ENCODE data around the gene PCBP2. TPM values are rescaled to one million over a fixed set of nuclear protein-coding genes. Genes with fewer than 3 reads are reported as not detected.
"Not testable (repeated sequence)": the region's sequence is repeated elsewhere in the genome, so short reads cannot be mapped to it uniquely, and the experiment has no call there.

PCBP2 gene
- total and polyA plus RNA-seq, 2 donors (not counting 1 experiment from before 2014, with no cell fraction given): 271 to 315 TPM

DNA sequence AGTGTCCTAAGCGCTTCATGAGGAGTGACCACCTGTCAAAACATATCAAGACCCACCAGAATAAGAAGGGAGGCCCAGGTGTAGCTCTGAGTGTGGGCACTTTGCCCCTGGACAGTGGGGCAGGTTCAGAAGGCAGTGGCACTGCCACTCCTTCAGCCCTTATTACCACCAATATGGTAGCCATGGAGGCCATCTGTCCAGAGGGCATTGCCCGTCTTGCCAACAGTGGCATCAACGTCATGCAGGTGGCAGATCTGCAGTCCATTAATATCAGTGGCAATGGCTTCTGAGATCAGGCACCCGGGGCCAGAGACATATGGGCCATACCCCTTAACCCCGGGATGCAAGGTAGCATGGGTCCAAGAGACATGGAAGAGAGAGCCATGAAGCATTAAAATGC is 41.0 kb upstream of the PCBP2 start:
- no peak overlapping the region for H3K4me3 ChIP-seq (replicated peaks in 1 of 4; ENCODE audit: control extremely low read depth in 1 of 4, insufficient read depth in 1 of 4, low read depth in 3 of 4, low read length in 4 of 4)
- TF ChIP-seq, protein P1, sequence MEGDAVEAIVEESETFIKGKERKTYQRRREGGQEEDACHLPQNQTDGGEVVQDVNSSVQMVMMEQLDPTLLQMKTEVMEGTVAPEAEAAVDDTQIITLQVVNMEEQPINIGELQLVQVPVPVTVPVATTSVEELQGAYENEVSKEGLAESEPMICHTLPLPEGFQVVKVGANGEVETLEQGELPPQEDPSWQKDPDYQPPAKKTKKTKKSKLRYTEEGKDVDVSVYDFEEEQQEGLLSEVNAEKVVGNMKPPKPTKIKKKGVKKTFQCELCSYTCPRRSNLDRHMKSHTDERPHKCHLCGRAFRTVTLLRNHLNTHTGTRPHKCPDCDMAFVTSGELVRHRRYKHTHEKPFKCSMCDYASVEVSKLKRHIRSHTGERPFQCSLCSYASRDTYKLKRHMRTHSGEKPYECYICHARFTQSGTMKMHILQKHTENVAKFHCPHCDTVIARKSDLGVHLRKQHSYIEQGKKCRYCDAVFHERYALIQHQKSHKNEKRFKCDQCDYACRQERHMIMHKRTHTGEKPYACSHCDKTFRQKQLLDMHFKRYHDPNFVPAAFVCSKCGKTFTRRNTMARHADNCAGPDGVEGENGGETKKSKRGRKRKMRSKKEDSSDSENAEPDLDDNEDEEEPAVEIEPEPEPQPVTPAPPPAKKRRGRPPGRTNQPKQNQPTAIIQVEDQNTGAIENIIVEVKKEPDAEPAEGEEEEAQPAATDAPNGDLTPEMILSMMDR (conservative IDR thresholded peaks at IDR 0.05 in 1 of 2, IDR thresholded peaks at IDR 0.05 in 1 of 2; ENCODE audit: low read depth in 1 of 2, low read length in 2 of 2): no peak
- no peak for TF ChIP-seq EZH2 (IDR thresholded peaks at IDR 0.05; ENCODE audit: low read length, missing control alignments)
- H2AFZ ChIP-seq (ENCODE audit: low read length): no peak overlapping the region

GRCh38 chr12:53413485-53414204 is 38.3 kb upstream of the PCBP2 start:
- DNase-seq (ENCODE audit: low read depth in 2 of 2): no peak
- TF ChIP-seq, protein P1 (conservative IDR thresholded peaks at IDR 0.05 in 1 of 2, IDR thresholded peaks at IDR 0.05 in 1 of 2; ENCODE audit: low read depth in 1 of 2, low read length in 2 of 2): no peak
- no peak for TF ChIP-seq EZH2 (IDR thresholded peaks at IDR 0.05; ENCODE audit: low read length, missing control alignments)
- Histone ChIP-seq H3K4me2 (ENCODE audit: extremely low read depth, insufficient read depth, low read length) (peak overlapping the region; percentile 4), H3K27ac (ENCODE audit: insufficient read depth, low read length) (no peak overlapping the region), H3K36me3 (ENCODE audit: control insufficient read depth, insufficient read depth, low read length) (peaks cover 7% of the 10 kb centered on the region), H3K9me3 (ENCODE audit: control insufficient read depth, insufficient read depth, low read depth, low read length) (no peaks in the 10 kb centered on the region), H4K20me1 (ENCODE audit: control insufficient read depth, extremely low read depth, insufficient read depth, low read length) (no peaks in the 10 kb centered on the region), H3K4me1 (ENCODE audit: control insufficient read depth, extremely low read depth, insufficient read depth, low read length) (peaks cover 2% of the 10 kb centered on the region), H2AFZ (ENCODE audit: low read length) (no peak overlapping the region), H3K9ac (ENCODE audit: insufficient read depth, low read length) (no peak overlapping the region), H3K4me3 (replicated peaks in 1 of 4; ENCODE audit: control extremely low read depth in 1 of 4, insufficient read depth in 1 of 4, low read depth in 3 of 4, low read length in 4 of 4) (no peak overlapping the region), H3K79me2 (ENCODE audit: control insufficient read depth, insufficient read depth, low read length) (no peaks in the 10 kb centered on the region), H3K27me3 (ENCODE audit: control insufficient read depth, insufficient read depth, low read length) (no peaks in the 10 kb centered on the region)

More for the DNA sequence above, 41.0 kb upstream of the PCBP2 start:
- Histone ChIP-seq H3K9me3 (ENCODE audit: control insufficient read depth, insufficient read depth, low read depth, low read length) (no peaks in the 10 kb centered on the region), H3K27me3 (ENCODE audit: control insufficient read depth, insufficient read depth, low read length) (no peaks in the 10 kb centered on the region), H3K27ac (ENCODE audit: insufficient read depth, low read length) (no peak overlapping the region), H3K36me3 (ENCODE audit: control insufficient read depth, insufficient read depth, low read length) (peaks cover 9% of the 10 kb centered on the region), H3K4me2 (ENCODE audit: extremely low read depth, insufficient read depth, low read length) (no peak overlapping the region), H3K9ac (ENCODE audit: insufficient read depth, low read length) (no peak overlapping the region), H3K4me1 (ENCODE audit: control insufficient read depth, extremely low read depth, insufficient read depth, low read length) (peaks cover 2% of the 10 kb centered on the region), H4K20me1 (ENCODE audit: control insufficient read depth, extremely low read depth, insufficient read depth, low read length) (no peaks in the 10 kb centered on the region), H3K79me2 (ENCODE audit: control insufficient read depth, insufficient read depth, low read length) (no peaks in the 10 kb centered on the region)
- DNase-seq (ENCODE audit: low read depth in 2 of 2): no peak

DNA sequence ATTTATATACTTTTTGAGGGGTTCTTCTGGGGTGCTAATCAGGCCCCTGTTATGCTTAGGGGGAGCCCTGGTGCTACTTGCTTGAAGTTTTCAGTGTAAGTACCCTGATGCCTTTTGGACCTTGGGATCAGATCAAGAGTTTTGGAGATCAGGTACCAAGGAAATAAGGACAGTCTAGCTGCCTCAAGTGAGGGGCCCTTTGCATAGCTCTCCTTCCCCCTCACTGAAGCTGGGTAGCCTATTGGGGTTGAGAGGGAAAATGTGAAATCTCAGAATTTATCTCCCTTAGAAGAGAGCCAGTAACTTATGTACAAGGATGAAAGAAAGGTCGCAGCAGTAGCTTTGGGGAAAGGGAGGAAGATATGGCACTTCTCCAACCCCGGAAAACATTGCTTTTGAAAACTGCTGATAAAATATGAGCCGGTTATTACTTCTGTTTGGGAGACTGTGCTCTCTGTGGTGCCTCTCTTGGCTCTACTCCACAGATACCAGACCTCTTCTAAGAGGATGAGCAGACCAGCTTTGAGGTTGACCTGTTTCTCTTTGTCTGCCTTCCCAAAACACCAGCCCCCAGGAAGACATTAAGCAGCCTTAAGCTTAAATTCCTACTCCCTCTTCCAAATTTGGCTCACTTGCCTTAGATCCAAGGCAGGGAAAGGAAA is 37.0 kb upstream of the PCBP2 start:
- no peak for DNase-seq (ENCODE audit: low read depth in 2 of 2)
- Histone ChIP-seq H2AFZ (ENCODE audit: low read length) (no peak overlapping the region), H3K4me3 (replicated peaks in 1 of 4; ENCODE audit: control extremely low read depth in 1 of 4, insufficient read depth in 1 of 4, low read depth in 3 of 4, low read length in 4 of 4) (no peak overlapping the region), H3K27ac (ENCODE audit: insufficient read depth, low read length) (no peak overlapping the region), H3K9ac (ENCODE audit: insufficient read depth, low read length) (no peak overlapping the region), H3K36me3 (ENCODE audit: control insufficient read depth, insufficient read depth, low read length) (peaks cover 5% of the 10 kb centered on the region), H3K4me2 (ENCODE audit: extremely low read depth, insufficient read depth, low read length) (no peak overlapping the region), H3K9me3 (ENCODE audit: control insufficient read depth, insufficient read depth, low read depth, low read length) (no peaks in the 10 kb centered on the region), H3K79me2 (ENCODE audit: control insufficient read depth, insufficient read depth, low read length) (no peaks in the 10 kb centered on the region), H4K20me1 (ENCODE audit: control insufficient read depth, extremely low read depth, insufficient read depth, low read length) (no peaks in the 10 kb centered on the region), H3K4me1 (ENCODE audit: control insufficient read depth, extremely low read depth, insufficient read depth, low read length) (peaks cover 2% of the 10 kb centered on the region), H3K27me3 (ENCODE audit: control insufficient read depth, insufficient read depth, low read length) (no peaks in the 10 kb centered on the region)
- TF ChIP-seq EZH2 (IDR thresholded peaks at IDR 0.05; ENCODE audit: low read length, missing control alignments): no peak
- TF ChIP-seq, protein P1 (conservative IDR thresholded peaks at IDR 0.05 in 1 of 2, IDR thresholded peaks at IDR 0.05 in 1 of 2; ENCODE audit: low read depth in 1 of 2, low read length in 2 of 2): no peak

GRCh38 chr12:53415752-53416389 is 36.0 kb upstream of the PCBP2 start:
- not testable (repeated sequence) for H4K20me1 ChIP-seq (ENCODE audit: control insufficient read depth, extremely low read depth, insufficient read depth, low read length); H3K9ac ChIP-seq (ENCODE audit: insufficient read depth, low read length); H3K9me3 ChIP-seq (ENCODE audit: control insufficient read depth, insufficient read depth, low read depth, low read length); H3K4me1 ChIP-seq (ENCODE audit: control insufficient read depth, extremely low read depth, insufficient read depth, low read length); H3K36me3 ChIP-seq (ENCODE audit: control insufficient read depth, insufficient read depth, low read length); H3K27me3 ChIP-seq (ENCODE audit: control insufficient read depth, insufficient read depth, low read length); H2AFZ ChIP-seq (ENCODE audit: low read length); H3K4me2 ChIP-seq (ENCODE audit: extremely low read depth, insufficient read depth, low read length); H3K4me3 ChIP-seq (replicated peaks in 1 of 4; ENCODE audit: control extremely low read depth in 1 of 4, insufficient read depth in 1 of 4, low read depth in 3 of 4, low read length in 4 of 4); H3K79me2 ChIP-seq (ENCODE audit: control insufficient read depth, insufficient read depth, low read length); H3K27ac ChIP-seq (ENCODE audit: insufficient read depth, low read length)
- peak in 1 of 2 donors; percentile 55 for DNase-seq (ENCODE audit: low read depth in 2 of 2)
